ENCODE measurements around the gene MARCHF3.

The MARCHF3 gene

GRCh38 chr5:126919566-126919965 lies 110.8 kb downstream of the MARCHF3 start:
- DNase-seq (ENCODE audit: low read depth) = peak; percentile 7
- H3K4me3 ChIP-seq (ENCODE audit: low read length) = no peak overlapping the region
- no peak for TF ChIP-seq CTCF (IDR thresholded peaks at IDR 0.05; ENCODE audit: insufficient read depth, low read depth, low read length, missing control alignments)

GRCh38 chr5:126918615-126918957 lies 111.8 kb downstream of the MARCHF3 start:
- no peak overlapping the region for H3K4me3 ChIP-seq (ENCODE audit: low read length)
- DNase-seq (ENCODE audit: low read depth) = peak; percentile 57
- TF ChIP-seq CTCF (IDR thresholded peaks at IDR 0.05; ENCODE audit: insufficient read depth, low read depth, low read length, missing control alignments) = no peak

GRCh38 chr5:126917918-126918614 lies 112.3 kb downstream of the MARCHF3 start:
- no peak for TF ChIP-seq CTCF (IDR thresholded peaks at IDR 0.05; ENCODE audit: insufficient read depth, low read depth, low read length, missing control alignments)
- H3K4me3 ChIP-seq (ENCODE audit: low read length) = no peak overlapping the region
- peak; percentile 36 for DNase-seq (ENCODE audit: low read depth)

- no peak for DNase-seq (ENCODE audit: low read depth)
- no peak overlapping the region for H3K4me3 ChIP-seq (ENCODE audit: low read length)
- TF ChIP-seq CTCF (IDR thresholded peaks at IDR 0.05; ENCODE audit: insufficient read depth, low read depth, low read length, missing control alignments) = no peak
Measured at GRCh38 chr5:126915496-126915895, 114.9 kb downstream of the MARCHF3 start.

- no peak for DNase-seq (ENCODE audit: low read depth)
- no peak for TF ChIP-seq CTCF (IDR thresholded peaks at IDR 0.05; ENCODE audit: insufficient read depth, low read depth, low read length, missing control alignments)
- H3K4me3 ChIP-seq (ENCODE audit: low read length) = no peak overlapping the region
Measured at GRCh38 chr5:126914801-126915436, 115.4 kb downstream of the MARCHF3 start.

- no peak for DNase-seq (ENCODE audit: low read depth)
- no peak overlapping the region for H3K4me3 ChIP-seq (ENCODE audit: low read length)
- no peak for TF ChIP-seq CTCF (IDR thresholded peaks at IDR 0.05; ENCODE audit: insufficient read depth, low read depth, low read length, missing control alignments)
Measured at GRCh38 chr5:126912616-126913200, 117.7 kb downstream of the MARCHF3 start.
